ENCODE results near the gene EIF4G3.

The EIF4G3 gene

DNA sequence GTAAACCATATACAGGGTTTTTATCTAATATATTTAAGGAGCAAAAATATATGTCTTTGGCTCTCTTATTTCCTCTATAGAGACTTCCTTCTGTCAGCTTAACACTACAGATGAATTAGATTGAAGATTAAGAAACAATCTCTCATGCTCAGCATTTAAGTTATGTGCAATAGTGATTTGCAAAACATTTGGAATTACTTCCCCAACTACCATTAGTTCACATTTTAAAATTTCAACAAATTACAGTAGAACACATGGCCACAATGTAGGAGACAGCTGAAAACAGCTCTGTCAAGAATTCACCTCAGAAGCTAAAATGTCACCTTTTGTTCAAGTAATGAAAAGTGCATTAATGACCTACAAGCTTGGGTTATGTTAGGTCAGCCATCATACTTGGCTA is 177.9 kb downstream of the EIF4G3 start:
- Histone ChIP-seq H3K27ac (peak overlapping the region; percentile 40), H3K4me3 (ENCODE audit: low read depth in 1 of 2, low read length in 1 of 2) (no peak overlapping the region), H3K4me1 (ENCODE audit: control insufficient read depth in 1 of 2, insufficient read depth in 1 of 2, low read depth in 1 of 2, low read length in 1 of 2) (peaks cover 78 to 80% of the 10 kb centered on the region in 2 experiments), H3K9me3 (no peaks in the 10 kb centered on the region), H3K27me3 (no peaks in the 10 kb centered on the region), H3K36me3 (no peaks in the 10 kb centered on the region)
- TF ChIP-seq, protein P1, sequence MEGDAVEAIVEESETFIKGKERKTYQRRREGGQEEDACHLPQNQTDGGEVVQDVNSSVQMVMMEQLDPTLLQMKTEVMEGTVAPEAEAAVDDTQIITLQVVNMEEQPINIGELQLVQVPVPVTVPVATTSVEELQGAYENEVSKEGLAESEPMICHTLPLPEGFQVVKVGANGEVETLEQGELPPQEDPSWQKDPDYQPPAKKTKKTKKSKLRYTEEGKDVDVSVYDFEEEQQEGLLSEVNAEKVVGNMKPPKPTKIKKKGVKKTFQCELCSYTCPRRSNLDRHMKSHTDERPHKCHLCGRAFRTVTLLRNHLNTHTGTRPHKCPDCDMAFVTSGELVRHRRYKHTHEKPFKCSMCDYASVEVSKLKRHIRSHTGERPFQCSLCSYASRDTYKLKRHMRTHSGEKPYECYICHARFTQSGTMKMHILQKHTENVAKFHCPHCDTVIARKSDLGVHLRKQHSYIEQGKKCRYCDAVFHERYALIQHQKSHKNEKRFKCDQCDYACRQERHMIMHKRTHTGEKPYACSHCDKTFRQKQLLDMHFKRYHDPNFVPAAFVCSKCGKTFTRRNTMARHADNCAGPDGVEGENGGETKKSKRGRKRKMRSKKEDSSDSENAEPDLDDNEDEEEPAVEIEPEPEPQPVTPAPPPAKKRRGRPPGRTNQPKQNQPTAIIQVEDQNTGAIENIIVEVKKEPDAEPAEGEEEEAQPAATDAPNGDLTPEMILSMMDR (IDR thresholded peaks at IDR 0.05) = no peak

- Histone ChIP-seq H3K36me3 (no peaks in the 10 kb centered on the region), H3K27me3 (no peaks in the 10 kb centered on the region), H3K4me1 (ENCODE audit: control insufficient read depth in 1 of 2, insufficient read depth in 1 of 2, low read depth in 1 of 2, low read length in 1 of 2) (peaks cover 81 to 86% of the 10 kb centered on the region in 2 experiments), H3K9me3 (no peaks in the 10 kb centered on the region), H3K27ac (peak overlapping the region; percentile 40), H3K4me3 (ENCODE audit: low read depth in 1 of 2, low read length in 1 of 2) (no peak overlapping the region)
- TF ChIP-seq, protein P1 (IDR thresholded peaks at IDR 0.05) = no peak
Observed at GRCh38 chr1:20997602-20998224, 179.0 kb downstream of the EIF4G3 start.

DNA sequence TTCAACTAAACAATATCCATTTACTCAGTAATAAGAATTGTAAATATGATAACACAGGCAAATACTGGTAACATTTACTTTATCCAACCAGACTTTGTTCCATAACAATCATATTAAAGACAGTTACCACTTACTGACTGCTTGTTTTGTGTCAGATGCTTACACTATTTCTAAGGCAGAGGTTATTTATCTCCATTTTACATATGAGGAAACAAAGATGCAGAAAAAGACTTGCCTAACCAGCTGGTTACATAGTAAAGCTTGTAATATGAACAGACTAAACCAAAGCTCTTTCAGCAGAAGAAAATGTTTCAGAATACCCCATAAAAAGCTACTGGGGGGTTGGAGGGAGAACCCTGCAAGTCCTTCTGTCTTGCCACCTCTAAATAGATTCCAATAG is 180.1 kb downstream of the EIF4G3 start:
- Histone ChIP-seq H3K27me3 (no peaks in the 10 kb centered on the region), H3K27ac (peak overlapping the region; percentile 50), H3K4me1 (ENCODE audit: control insufficient read depth in 1 of 2, insufficient read depth in 1 of 2, low read depth in 1 of 2, low read length in 1 of 2) (peaks cover 82 to 87% of the 10 kb centered on the region in 2 experiments), H3K4me3 (ENCODE audit: low read depth in 1 of 2, low read length in 1 of 2) (no peak overlapping the region), H3K9me3 (no peaks in the 10 kb centered on the region), H3K36me3 (no peaks in the 10 kb centered on the region)
- TF ChIP-seq, protein P1 (IDR thresholded peaks at IDR 0.05) = no peak

- peaks cover 56 to 61% of the 10 kb centered on the region in 2 experiments for H3K4me1 ChIP-seq (ENCODE audit: control insufficient read depth in 1 of 2, insufficient read depth in 1 of 2, low read depth in 1 of 2, low read length in 1 of 2)
Observed at GRCh38 chr1:20993716-20994575, 182.8 kb downstream of the EIF4G3 start.

DNA sequence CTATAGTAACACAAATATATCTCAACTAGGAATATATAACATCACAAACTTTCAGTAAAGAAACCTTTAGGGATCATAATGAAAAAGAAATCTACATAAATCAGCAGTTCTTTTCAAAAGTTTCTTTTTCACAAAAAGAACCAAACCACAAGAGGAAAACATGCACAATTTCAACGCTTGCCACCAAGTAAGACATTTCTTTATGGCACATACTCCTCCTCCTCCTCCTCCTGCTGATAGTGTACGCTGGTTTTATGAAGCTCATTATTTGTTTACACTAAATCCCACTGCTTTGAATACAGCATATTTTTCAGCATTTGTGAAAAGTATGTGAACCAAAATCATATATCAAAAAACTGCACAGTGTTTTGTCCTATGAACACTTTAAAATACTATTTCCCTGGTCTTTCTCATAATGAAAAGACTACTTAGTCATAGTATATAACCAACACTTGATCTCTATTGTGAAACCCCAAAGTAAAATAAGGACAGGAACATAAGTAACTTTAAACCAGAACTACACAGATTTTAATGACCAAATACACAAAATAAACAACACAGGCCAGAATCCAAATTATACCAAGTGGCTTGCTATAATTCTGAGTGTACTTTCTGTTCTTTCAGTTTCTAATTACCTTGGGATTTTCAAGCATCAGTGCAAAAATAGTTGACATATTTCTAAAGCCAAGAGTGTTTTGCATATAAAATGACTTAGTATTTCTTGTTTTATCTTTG is 184.2 kb downstream of the EIF4G3 start:
- H3K4me1 ChIP-seq (ENCODE audit: control insufficient read depth in 1 of 2, insufficient read depth in 1 of 2, low read depth in 1 of 2, low read length in 1 of 2) = peaks cover 42 to 50% of the 10 kb centered on the region in 2 experiments
- no peaks in the 10 kb centered on the region for H3K9me3 ChIP-seq
- TF ChIP-seq, protein P1 (IDR thresholded peaks at IDR 0.05) = no peak
- no peaks in the 10 kb centered on the region for H3K27me3 ChIP-seq
- peak overlapping the region; percentile 60 for H3K27ac ChIP-seq
- no peaks in the 10 kb centered on the region for H3K36me3 ChIP-seq
- H3K4me3 ChIP-seq (ENCODE audit: low read depth in 1 of 2, low read length in 1 of 2) = no peak overlapping the region

More at GRCh38 chr1:20993716-20994575, 182.8 kb downstream of the EIF4G3 start:
- Histone ChIP-seq H3K36me3 (no peaks in the 10 kb centered on the region), H3K27me3 (no peaks in the 10 kb centered on the region), H3K9me3 (no peaks in the 10 kb centered on the region), H3K4me3 (ENCODE audit: low read depth in 1 of 2, low read length in 1 of 2) (no peak overlapping the region), H3K27ac (peak overlapping the region; percentile 52)
- TF ChIP-seq, protein P1 (IDR thresholded peaks at IDR 0.05) = no peak
